AML-193 (cell line): Measurements from ENCODE around the gene GPX8.

ENCODE experiments used
- DNase-seq, 2 experiments: peaks; one replicate each; lab custom pipeline; 2025; lab: John Stamatoyannopoulos, UW

Gene GPX8, protein sequence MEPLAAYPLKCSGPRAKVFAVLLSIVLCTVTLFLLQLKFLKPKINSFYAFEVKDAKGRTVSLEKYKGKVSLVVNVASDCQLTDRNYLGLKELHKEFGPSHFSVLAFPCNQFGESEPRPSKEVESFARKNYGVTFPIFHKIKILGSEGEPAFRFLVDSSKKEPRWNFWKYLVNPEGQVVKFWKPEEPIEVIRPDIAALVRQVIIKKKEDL

DNA sequence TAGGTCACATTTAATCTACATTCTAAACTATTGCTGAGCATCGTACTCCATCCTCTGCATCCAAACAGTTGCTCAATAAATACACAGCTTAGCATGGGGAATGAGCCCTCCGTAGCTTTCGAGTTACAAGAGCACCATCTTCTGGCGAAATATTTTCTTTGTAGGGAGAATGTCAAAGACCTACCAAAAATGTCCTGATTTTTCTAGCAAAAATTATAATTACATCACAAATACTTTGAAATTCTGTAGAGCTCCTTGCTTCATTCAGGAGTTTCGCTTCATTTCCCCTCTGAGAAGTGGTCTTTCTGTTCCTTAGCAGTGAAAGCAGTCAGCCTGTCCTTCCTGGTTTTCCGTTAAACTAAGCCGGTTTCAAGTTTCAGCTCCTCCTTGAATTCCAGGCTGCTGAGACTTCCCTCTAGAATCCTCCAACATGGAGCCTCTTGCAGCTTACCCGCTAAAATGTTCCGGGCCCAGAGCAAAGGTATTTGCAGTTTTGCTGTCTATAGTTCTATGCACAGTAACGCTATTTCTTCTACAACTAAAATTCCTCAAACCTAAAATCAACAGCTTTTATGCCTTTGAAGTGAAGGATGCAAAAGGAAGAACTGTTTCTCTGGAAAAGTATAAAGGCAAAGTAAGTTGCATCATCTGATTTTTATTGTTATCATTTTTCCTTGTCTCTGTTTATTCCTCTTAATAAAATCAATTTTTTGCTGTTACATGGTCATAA, at the start of gene GPX8:
Gene GPX8 (plus strand): TSS at position 409 of the 730 bp plus-strand sequence. CDS start 22 bp downstream, at position 431.
- DNase-seq, result peak; percentile 26 to 36

DNA sequence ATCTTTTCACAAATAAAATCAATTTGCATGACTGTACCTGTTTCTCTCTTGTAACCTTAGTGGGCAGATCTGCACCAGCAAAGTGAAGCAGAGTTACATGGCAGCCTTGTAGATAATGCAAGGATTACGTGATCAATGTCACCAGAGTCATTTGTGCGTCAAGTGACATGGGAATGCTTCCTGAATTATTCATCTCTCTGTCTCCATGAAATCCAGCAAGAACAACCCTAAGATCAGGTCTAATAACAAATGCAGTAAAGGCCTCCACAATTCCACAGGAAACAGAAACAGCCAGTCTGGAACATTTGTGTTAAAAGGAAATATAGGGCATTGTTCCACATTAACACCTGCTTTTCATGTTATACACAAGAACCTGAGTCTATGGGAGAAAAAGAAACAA, 49.8 kb upstream of the GPX8 start:
- DNase-seq, result no peak

DNA sequence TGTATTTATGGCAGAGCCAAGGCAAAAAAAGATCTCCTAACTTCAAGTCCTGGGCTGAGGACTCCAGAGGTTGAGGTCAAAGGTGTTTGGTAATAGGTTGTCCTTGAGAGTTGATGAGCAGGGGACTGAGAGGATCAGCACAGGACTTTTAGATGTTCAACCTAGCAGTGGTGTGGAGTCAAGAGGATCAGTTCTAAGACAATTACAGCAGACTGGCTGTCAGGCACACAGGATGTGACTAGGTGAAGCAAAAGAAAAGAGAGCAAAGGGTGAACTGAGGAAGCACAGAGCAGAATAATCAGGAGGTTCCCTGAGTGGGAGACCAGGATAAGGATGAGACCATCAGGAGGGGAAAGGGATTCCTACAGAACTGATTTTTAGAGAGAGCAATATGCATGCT, 46.6 kb upstream of the GPX8 start:
- no peak for DNase-seq

DNA sequence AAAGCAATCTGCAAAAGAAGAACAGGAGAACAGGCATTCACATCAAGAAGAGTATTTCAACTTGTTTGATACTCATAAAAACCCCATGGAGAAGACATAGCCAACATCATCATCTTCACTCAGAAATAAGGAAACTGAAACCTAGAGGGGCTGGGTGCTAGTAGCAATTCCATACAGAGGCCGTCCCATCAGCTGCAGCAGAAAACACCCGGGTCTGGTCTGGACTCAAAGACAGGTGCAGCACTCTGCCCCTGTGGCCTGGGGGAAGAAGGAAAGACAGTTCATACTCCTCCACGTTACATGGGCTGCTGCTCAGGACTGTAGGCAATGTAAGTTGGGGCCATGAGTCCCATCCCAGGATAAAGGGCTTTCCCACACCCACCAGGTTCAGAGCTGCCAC, 45.9 kb upstream of the GPX8 start:
- DNase-seq, result no peak

DNA sequence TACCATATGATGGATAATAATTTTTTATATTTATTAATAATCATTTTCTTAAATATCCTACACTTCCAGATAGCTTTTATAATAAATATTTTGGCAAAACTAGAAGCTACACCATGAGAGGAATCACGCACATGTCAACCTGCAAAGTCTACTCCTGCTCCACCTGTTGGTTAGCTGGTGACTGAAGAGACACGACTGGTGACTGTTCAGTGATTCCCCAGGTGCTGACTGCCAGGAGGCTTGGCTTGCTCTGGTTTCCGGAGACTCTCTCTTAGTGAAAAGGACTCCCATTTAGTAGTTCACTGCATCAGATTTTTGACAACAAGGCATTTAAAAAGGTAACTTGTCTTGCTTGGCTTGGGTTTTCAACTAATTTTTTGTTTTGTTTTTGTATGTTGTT, 36.6 kb upstream of the GPX8 start:
- DNase-seq, result no peak

DNA sequence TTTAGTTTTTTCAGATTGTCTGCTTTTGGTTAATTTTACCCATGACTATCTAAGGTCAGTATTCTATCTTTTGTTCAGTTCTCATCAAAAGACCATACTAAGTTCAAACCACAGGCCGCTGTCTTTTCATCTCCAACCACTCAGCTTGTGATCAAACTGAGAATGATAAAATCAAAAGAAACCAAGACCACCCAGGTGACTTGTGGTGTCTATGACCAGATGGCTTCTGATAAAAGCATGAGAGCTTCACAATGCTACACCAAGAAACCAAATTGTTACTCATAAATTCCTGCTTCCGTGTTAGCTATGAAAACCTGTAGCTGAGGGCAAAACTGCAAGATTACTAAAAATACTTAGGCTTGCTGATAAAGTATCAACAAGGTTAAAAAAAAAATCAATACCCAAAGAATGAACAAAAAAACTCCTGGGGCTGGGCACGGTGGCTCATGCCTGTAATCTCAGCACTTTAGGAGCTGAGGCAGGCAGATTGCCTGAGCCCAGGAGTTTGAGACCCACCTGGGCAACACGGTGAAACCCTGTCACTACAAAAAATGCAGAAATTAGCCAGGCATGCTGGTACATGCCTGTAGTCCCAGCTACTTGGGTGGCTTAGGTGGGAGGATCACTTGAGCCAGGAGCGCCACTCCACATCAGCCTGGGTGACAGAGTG, 25.8 kb upstream of the GPX8 start:
- DNase-seq, result no peak

DNA sequence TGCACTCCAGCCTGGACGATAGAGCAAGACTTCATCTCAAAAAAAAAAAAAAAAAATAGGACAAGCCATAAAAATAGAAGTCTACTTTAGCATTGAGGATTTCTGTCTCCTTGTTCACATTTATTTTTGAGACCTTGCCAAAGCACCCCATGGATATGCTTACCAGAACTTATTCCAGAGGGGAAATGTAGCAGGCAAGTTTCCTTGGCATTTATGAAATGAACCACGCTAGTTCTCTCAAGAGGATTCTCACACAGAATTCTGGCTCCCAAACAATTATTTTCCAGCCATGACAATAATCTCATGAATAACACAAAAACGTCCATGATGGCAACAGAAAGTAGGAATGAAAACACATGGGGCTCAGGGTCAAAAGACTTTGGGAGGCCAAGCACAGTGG, 23.4 kb upstream of the GPX8 start:
- DNase-seq, result no peak

DNA sequence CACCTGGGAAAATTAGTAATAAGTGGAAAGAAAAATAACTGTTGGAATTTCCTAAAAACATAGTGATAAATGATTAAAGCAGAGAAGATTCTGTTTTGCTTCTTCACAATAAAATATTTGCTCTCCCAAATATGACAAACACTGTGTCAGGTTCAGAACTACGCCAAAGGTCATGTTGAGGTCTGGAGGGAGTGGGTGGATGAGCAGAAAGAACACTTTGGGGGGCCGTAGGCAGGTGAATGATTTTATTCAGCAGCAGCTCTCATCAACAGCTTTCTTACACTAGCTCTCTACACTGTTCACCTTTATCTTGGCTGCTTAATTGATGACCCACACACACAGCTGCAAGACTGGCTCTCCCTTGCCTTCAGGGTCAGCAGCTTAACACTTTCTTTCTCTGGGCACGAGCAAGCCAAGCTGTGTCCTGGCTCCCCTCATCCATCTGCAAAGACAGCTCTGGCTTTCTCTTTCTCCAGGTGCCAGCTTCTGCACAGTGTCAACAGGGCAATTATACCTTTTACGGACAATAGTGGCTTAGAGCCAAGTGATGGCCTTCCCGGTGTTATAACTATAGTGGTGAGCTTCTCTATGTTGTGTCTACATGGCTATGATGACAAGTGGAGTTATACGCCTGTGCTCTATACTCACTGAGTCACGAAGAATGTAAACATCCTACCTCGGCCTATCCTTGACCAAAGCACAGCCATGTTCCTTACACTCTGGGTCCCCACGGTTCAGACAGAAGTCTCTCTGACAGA, 18.9 kb upstream of the GPX8 start:
- DNase-seq, result no peak

DNA sequence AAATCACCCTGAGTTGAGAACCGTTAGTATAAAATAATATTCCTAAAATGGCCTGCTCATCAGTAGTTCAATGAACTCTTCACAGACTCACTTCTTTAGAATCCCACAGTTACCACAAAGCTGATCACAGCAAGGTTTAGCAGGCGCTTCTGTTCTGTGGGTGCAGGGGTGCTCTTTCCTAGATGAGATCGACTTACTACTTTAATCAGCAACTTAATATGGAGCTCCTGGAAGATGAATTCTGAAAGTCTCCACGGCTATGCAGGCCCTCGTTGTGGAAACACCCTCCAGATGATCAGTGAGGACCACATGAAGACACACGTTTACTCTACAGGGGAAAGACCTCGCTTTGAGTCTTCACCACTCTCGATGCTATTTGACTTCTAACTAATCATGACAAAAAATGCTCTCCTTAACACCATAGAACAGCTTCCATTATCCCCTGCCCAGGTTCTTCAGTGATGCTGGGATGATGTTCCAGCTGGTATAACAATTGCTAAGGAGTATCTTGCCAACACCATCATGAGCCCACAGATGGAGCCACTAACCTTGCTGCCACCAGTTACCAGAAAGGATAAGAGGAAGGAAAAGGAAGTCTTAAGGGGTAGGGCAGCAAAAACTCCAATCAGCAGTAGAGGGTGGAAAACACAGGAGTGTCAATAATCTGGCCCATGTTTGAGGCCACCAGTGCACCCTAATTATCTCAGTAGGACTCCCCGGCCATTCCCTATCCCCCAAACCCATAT, 17.9 kb upstream of the GPX8 start:
- no peak for DNase-seq

DNA sequence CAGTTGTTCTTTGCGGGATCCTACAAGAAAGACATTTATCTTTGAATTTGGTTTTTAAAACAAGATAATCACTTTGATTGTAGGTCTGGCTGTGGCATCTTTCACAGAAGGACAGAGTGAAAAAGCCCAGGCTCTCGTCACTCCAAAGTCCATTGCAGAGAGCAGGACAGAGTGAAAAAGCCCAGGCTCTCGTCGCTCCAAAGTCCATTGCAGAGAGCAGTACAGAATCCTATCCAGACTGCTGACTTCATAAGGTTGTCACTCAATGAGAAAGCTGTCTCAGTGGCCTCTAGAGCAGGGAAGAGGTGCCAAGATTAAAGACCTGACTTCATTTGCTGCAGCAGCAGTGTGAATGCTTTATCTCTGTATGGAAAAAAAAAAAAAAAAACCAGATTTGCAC, 16.3 kb upstream of the GPX8 start:
- DNase-seq, result no peak

DNA sequence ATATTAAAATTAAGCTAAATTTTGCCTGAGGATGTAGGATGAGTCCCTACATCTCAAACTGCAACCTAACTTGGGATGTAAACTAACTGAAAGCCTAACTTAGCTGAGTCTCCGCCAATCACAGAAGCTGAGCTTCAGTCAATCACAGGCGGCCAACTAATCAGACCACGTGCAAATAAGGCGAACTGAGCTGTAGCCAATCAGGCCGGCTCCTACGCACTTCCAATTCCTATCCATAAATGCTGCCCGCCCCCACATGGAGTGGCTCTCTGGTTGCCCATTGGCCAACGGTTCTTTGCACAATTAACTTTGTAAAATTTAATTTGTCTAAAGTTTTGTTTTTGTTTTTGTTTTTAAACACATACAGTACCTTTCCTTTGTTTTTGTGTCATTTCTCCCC, 13.9 kb upstream of the GPX8 start:
- no peak for DNase-seq

DNA sequence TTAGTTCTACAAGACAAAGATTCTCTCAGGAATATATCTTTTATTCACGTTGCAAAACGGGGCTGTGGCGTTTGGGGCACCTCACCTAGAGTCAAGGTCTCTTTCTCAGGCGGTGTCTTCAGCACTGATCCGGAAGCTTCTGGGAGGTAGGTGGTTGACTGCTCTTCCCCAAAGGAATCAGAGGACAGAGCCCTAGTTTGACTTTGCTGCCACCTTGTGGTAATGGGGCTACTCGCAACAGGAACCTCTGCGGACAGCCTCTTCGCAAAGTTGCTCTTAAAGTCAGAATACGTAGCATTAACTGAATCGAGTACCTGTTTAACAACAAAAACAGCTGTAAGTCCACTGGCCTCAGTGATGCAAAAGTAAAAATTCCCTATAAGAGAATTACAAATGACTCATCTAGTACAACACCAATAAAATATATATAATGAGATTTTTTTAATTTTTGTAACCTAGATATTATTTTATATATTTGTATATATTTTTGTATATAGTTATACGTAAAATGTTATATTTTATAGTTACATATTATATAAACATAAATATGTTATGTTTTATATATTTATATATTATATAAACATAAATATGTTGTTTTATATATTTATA, 13.3 kb upstream of the GPX8 start:
- peak; percentile 71 to 72 for DNase-seq

DNA sequence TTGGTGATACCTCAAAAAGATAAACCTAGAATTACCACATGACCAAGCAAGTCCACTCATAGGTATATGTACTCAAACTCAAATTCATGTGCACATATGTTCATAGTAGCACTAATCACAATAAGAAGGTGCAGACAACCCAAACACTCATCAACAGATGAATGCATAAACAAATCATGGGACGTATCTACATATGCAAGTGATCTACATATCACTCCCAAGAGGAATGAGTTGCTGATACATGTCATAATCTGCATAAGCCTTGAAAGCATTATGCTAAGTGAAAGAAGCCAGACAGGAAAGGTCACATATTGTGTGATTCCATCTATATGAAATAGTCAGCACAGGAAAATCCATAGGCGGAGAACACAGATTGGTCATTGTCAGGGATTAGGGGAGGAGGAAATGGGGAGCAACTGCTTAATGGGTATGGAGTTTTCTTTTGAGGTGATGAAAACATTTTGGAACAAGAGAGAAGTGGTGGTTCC, 10.6 kb upstream of the GPX8 start:
- no peak for DNase-seq

DNA sequence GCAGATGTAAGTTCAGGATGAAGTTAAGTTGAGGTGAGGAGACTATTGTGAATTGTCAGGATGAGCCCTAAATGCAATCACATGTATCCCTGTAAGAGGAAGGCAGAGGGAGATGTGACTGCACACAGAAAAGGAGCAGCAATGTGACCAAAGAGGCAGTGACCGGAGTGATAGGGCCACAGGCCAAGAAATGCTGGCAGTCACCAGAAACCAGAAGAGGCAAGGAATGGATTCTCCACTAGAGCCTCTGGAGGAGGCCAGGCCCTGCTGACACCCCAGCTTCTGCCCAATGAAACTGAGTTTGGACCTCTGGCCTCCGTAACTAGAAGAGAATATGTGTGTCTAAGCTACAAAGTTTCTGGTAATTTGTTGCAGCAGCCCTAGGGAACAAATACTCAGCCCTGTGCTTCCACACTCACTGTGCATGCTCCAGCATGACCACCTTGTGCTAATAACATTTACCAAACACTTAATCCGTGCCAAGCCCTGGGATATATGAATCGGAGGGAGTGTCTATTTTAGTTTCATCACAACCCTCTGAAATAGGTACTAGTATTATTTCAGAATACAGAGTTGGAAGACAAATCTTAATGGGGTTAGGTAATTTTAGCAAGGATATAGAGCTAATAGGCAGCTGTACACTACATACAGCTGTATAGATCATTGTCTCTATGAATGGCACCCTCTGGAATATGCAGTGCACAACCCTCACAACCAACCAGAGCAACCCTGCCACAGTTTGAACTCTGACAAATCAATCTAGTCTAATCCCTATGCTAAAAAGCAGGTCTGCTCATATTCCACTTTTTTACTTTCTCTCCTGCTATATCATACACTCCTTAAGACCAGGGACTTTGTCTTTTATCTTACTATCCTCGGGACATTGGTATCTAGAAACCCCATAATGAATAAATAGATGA, 7.8 kb upstream of the GPX8 start:
- no peak for DNase-seq

DNA sequence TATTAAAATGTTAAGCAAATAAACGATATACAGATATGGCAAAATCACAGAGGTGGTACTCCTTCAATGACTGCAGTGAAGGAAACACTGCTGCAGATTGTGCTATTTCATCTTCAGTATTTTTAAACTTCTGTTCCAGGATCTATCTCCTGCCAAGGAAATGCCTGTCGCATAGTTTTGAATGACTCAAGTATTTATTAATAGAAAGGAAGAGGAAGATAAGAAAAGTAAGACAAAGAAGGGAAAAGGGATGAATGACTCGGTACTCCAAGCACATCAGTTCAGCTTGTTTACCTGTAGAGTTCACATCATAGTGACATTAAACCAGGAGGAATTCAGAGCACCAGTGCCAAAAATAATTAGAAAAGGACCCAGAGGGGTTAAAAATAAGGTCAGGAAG, 5.1 kb upstream of the GPX8 start:
- DNase-seq, result no peak

DNA sequence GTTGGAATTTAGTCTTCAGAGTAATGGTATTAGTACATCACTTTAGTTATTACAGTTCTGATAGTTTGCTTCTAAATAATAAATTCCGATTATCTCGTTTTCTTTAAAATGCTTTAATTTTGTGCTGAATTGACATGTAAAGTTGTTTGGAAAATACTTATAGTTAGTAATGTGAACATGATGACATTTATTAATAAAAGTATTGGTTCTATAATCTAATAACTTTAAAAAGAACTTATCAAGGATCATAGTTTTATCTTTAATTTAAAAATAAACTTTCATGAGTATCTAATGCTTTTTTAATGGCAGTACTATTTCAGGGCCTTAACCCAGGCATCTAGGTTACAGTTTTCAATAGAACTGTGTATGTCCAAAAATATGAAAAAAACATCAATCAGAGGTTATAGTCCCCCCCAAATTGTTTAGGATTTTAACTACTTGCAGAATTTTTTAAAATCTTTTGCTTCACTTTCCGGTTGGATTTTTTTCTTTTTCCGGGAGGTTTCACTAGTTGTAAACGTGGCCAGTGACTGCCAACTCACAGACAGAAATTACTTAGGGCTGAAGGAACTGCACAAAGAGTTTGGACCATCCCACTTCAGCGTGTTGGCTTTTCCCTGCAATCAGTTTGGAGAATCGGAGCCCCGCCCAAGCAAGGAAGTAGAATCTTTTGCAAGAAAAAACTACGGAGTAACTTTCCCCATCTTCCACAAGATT, 680 bp downstream of the GPX8 start:
- no peak for DNase-seq

DNA sequence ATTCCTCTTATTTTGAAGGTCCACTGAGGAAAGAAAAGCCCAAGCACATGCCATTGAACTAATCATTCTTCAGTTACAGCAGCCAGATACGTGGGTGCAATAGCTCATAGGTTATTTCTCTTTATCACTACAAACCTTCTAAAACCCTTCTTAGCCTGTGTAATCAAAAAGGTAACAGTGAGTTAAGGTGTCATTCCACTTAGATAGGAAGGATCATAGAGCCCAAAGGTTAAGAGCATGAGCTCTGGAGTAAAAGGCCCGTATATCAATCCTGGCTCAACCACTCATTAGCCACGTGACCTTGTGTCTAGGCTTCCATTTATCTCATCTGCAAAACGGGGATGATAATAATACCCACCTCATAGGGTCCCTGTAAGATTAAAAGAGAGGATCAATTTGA, 2.7 kb downstream of the GPX8 start:
- no peak for DNase-seq

DNA sequence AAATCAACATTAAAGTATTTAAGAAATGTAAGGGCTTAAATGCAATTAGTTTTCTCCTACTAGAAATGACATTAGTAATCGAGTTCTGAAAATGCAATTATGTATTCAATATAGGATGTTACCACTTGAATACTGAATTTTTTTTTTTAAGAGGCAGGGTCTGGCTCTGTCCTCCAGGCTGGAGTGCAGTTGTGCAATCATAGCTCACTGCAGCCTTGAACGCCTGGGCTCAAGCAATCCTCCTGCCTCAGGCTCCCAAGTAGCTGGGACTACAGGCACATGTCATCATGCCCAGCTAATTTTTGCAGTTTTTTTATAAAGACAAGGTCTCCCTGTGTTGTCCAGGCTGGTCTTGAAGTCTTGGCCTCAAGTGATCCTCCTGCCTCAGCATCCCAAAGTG, 11.5 kb downstream of the GPX8 start:
- no peak for DNase-seq

DNA sequence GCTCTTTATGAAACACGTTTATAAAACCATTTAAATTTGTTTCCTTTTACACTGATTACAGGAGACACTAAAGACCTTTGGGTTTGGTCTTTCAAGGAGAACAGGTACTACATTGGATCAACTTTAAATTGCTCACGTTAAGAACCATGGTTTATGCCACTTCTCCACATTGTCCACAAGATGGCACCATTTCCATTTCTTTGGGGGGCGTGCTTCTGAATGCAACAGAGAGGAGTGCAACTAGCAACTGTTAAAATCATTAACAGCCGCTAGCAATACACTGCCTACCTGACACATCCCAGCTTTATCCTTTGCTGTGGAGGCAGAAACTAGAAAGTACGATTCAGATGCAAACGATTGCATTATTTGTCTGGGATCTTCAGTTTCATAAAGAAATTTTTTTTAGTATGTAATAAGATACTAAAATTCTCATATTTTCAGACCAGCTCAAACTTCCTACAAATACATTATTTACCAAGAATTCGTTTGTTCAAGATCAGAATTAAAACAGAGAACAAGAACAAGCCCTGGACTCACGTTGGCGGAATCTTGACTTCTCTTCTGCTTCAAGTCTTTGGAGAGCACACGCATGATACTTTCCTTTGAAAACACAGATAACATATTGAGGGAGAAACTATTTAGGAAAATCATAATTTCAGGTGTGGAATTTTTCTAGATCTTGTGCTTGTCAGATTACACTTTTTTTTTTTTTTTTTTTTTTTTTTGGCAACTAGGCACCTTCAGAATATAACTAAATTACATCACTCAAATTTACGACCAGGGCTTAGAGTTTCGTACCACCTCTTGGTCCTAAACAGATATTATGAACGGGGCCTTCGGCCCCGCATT, 12.3 kb downstream of the GPX8 start:
- DNase-seq, result peak; percentile 59 to 74
